GM12875 (cell line): ENCODE measurements around the gene ZG16B.
A peak's percentile ranks its signal among the peaks of the same experiment; 100 is the strongest.

Experiments
- H3K4me3 ChIP-seq: one replicate; pipeline ENCODE4 v1.5.1; 2011; ENCODE audit warnings: low read depth, low read length, control low read depth
- CTCF ChIP-seq: IDR thresholded peaks from 2 replicates; pipeline ENCODE4 v1.5.1; 2011; ENCODE audit warnings: low read depth, mild to moderate bottlenecking, control low read depth, inconsistent platforms, low read length, moderate library complexity, borderline replicate concordance; ENCODE audit not compliant: insufficient read depth

ZG16B gene

GRCh38 chr16:2836646-2837508 is 6.8 kb downstream of the ZG16B start:
- no peak for TF ChIP-seq CTCF
- no peak overlapping the region for H3K4me3 ChIP-seq

GRCh38 chr16:2838928-2839327 is 8.8 kb downstream of the ZG16B start:
- TF ChIP-seq CTCF, result peak; percentile 75
- no peak overlapping the region for H3K4me3 ChIP-seq

GRCh38 chr16:2839650-2840450 is 9.7 kb downstream of the ZG16B start:
- no peak for TF ChIP-seq CTCF
- no peak overlapping the region for H3K4me3 ChIP-seq

GRCh38 chr16:2840914-2841313 is 10.8 kb downstream of the ZG16B start:
- H3K4me3 ChIP-seq, result no peak overlapping the region
- no peak for TF ChIP-seq CTCF

- peak overlapping the region; percentile 26 for H3K4me3 ChIP-seq
- no peak for TF ChIP-seq CTCF
These were observed 11.7 kb downstream of the ZG16B start for GRCh38 chr16:2841606-2842339.

- H3K4me3 ChIP-seq, result peak overlapping the region; percentile 26
- TF ChIP-seq CTCF, result peak; percentile 83
These were observed 12.4 kb downstream of the ZG16B start for GRCh38 chr16:2842340-2843000.
